Omental fat pad (tissue), 4 donors: ENCODE measurements around the gene PSMC3. TPM values are rescaled to one million over a fixed set of nuclear protein-coding genes. Genes with fewer than 3 reads are reported as not detected.

Experiments used
- ATAC-seq: fragments of 150-250 bp; one replicate; pipeline ENCODE4 v1.9.1; 2016; ENCODE audit warnings: mild to moderate bottlenecking, moderate library complexity; ENCODE audit not compliant: low FRiP score
- DNase-seq: peaks from one replicate; pipeline ENCODE4 v3.0.0-alpha.2; 2019; ENCODE audit warnings: low spot score
- CTCF ChIP-seq, 3 donors: fragments of 450-650 bp; IDR thresholded peaks; one replicate each; pipeline ENCODE4 v1.5.1; 2016 to 2017; ENCODE audit warnings: antibody characterized with exemption in 3 of 3, mild to moderate bottlenecking in 3 of 3, moderate library complexity in 2 of 3
- total RNA-seq, 4 donors: library from RNA; depleted of rRNA; stranded (reverse); fragments of >200 nt; gene quantifications; one replicate each; pipeline ENCODE4 v1.1.0, GENCODE V29; 2016

Gene PSMC3
- total RNA-seq, 4 donors from 2014 or later, result 90.1 to 142 (median 123) TPM

GRCh38 chr11:47437218-47437745, 11.0 kb upstream of the PSMC3 start:
- DNase-seq (no peak), ATAC-seq (no peak)
- no peak for TF ChIP-seq CTCF (IDR thresholded peaks at IDR 0.05)

DNA sequence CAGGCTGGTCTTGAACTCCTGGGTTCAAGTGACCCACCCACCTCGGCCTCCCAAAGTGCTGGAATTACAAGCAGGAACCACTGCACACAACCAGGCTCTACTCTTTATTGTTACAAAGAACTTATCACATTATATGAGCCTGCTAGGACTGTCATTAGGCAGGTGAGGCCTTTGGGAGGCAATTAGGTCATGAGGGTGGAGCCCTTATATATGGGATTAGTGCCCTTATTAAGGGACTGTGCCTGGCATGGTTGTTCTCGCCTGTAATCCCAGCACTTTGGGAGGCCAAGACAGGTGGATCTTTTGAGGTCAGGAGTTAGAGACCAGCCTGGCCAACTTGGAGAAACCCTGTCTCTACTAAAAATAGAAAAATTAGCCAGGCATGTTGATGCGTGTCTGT, 10.5 kb upstream of the PSMC3 start:
- TF ChIP-seq CTCF (IDR thresholded peaks at IDR 0.05), result no peak
- no peak for DNase-seq
- no peak for ATAC-seq

DNA sequence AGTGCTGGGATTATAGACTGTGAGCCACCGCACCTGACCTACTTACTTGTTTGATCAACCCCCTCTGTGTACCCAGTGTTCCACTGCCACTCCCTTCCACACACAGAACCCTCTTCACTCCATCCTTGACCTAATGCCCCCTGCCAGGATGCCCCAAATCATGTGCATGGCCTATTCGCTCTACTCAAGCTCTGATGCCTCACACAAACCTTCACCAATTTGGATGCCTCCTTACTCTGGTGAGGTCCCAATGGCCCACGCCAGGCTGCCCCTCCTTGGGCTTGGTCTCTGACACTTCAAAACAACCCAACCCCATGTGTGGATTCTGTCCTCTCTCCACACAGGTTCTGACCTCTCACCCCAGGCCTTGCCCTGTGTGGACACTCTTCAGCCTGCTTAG, 9.4 kb upstream of the PSMC3 start:
- no peak for TF ChIP-seq CTCF (IDR thresholded peaks at IDR 0.05)
- DNase-seq, result no peak
- ATAC-seq, result no peak

- TF ChIP-seq CTCF (IDR thresholded peaks at IDR 0.05), result no peak
- DNase-seq, result no peak
- ATAC-seq, result no peak
These were observed 8.0 kb upstream of the PSMC3 start for GRCh38 chr11:47434011-47434786.

- ATAC-seq (no peak), DNase-seq (no peak)
- TF ChIP-seq CTCF (IDR thresholded peaks at IDR 0.05), result no peak
These were observed 6.9 kb upstream of the PSMC3 start for GRCh38 chr11:47433157-47433556.

- no peak for TF ChIP-seq CTCF (IDR thresholded peaks at IDR 0.05)
- no peak for ATAC-seq
- no peak for DNase-seq
These were observed 5.3 kb upstream of the PSMC3 start for GRCh38 chr11:47431356-47432083.
